Measurements from ENCODE around the gene ZNF440. TPM values are rescaled to one million over a fixed set of nuclear protein-coding genes. Genes with fewer than 3 reads are reported as not detected.
A peak's percentile ranks its signal among the peaks of the same experiment; 100 is the strongest.

Gene ZNF440
- polyA plus RNA-seq, 1 of the 3 experiments (the other 2 are of a cell fraction): 2.0 TPM

GRCh38 chr19:11881151-11881800, 67.2 kb downstream of the ZNF440 start:
- Histone ChIP-seq H3K27me3 (ENCODE audit: insufficient read depth) (no peaks in the 10 kb centered on the region), H3K79me2 (ENCODE audit: insufficient read depth) (no peaks in the 10 kb centered on the region), H3K4me2 (no peak overlapping the region), H3K4me3 (ENCODE audit: low read depth in 2 of 2, low read length in 1 of 2) (no peak overlapping the region), H2AFZ (ENCODE audit: low read depth) (no peak overlapping the region), H3F3A (replicated peaks; ENCODE audit: insufficient read depth) (no peaks in the 10 kb centered on the region), H3K9me2 (no peaks in the 10 kb centered on the region), H4K20me1 (ENCODE audit: insufficient read depth) (no peaks in the 10 kb centered on the region), H3K4me1 (ENCODE audit: control insufficient read depth in 1 of 2, insufficient read depth in 2 of 2, low read depth in 1 of 2, low read length in 1 of 2) (no peaks in the 10 kb centered on the region), H3K36me3 (replicated peaks in 1 of 2; ENCODE audit: control insufficient read depth in 1 of 2, insufficient read depth in 2 of 2, low read length in 1 of 2) (no peaks in the 10 kb centered on the region), H3K9ac (no peak overlapping the region), H3K27ac (ENCODE audit: low read depth in 2 of 2, low read length in 1 of 2) (no peak overlapping the region), H3K9me3 (no peaks in the 10 kb centered on the region)
- WGBS (ENCODE audit: low lambda C conversion rate): 42% methylated on average over 9 of the region's 10 CpGs
- ChIA-PET CTCF (interaction anchor here (1.1 to 3.3 kb wide), 13 partner anchors 39 to 452 kb away, joined by 3 to 19 read pairs (median 3); partner anchors contain the start of genes ZNF20, ZNF563, ZNF700 and ZNF878), POLR2A (no interaction called here)
- peak; percentile 70 for DNase-seq
- TF ChIP-seq RAD21 (IDR thresholded peaks at IDR 0.05; ENCODE audit: low read length): peak; percentile 83
- TF ChIP-seq, protein P1, sequence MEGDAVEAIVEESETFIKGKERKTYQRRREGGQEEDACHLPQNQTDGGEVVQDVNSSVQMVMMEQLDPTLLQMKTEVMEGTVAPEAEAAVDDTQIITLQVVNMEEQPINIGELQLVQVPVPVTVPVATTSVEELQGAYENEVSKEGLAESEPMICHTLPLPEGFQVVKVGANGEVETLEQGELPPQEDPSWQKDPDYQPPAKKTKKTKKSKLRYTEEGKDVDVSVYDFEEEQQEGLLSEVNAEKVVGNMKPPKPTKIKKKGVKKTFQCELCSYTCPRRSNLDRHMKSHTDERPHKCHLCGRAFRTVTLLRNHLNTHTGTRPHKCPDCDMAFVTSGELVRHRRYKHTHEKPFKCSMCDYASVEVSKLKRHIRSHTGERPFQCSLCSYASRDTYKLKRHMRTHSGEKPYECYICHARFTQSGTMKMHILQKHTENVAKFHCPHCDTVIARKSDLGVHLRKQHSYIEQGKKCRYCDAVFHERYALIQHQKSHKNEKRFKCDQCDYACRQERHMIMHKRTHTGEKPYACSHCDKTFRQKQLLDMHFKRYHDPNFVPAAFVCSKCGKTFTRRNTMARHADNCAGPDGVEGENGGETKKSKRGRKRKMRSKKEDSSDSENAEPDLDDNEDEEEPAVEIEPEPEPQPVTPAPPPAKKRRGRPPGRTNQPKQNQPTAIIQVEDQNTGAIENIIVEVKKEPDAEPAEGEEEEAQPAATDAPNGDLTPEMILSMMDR (IDR thresholded peaks at IDR 0.05): peak; percentile 59
- TF ChIP-seq MEF2A (IDR thresholded peaks at IDR 0.05; ENCODE audit: borderline replicate concordance, low read depth): no peak
- TF ChIP-seq, protein P2, sequence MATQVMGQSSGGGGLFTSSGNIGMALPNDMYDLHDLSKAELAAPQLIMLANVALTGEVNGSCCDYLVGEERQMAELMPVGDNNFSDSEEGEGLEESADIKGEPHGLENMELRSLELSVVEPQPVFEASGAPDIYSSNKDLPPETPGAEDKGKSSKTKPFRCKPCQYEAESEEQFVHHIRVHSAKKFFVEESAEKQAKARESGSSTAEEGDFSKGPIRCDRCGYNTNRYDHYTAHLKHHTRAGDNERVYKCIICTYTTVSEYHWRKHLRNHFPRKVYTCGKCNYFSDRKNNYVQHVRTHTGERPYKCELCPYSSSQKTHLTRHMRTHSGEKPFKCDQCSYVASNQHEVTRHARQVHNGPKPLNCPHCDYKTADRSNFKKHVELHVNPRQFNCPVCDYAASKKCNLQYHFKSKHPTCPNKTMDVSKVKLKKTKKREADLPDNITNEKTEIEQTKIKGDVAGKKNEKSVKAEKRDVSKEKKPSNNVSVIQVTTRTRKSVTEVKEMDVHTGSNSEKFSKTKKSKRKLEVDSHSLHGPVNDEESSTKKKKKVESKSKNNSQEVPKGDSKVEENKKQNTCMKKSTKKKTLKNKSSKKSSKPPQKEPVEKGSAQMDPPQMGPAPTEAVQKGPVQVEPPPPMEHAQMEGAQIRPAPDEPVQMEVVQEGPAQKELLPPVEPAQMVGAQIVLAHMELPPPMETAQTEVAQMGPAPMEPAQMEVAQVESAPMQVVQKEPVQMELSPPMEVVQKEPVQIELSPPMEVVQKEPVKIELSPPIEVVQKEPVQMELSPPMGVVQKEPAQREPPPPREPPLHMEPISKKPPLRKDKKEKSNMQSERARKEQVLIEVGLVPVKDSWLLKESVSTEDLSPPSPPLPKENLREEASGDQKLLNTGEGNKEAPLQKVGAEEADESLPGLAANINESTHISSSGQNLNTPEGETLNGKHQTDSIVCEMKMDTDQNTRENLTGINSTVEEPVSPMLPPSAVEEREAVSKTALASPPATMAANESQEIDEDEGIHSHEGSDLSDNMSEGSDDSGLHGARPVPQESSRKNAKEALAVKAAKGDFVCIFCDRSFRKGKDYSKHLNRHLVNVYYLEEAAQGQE (IDR thresholded peaks at IDR 0.05; ENCODE audit: low read depth, low read length): no peak
- TF ChIP-seq ELF1 (IDR thresholded peaks at IDR 0.05): no peak
- peak; percentile 55 for TF ChIP-seq SMC3 (IDR thresholded peaks at IDR 0.05; ENCODE audit: low read depth, low read length)
- TF ChIP-seq TCF12 (IDR thresholded peaks at IDR 0.05): no peak

DNA sequence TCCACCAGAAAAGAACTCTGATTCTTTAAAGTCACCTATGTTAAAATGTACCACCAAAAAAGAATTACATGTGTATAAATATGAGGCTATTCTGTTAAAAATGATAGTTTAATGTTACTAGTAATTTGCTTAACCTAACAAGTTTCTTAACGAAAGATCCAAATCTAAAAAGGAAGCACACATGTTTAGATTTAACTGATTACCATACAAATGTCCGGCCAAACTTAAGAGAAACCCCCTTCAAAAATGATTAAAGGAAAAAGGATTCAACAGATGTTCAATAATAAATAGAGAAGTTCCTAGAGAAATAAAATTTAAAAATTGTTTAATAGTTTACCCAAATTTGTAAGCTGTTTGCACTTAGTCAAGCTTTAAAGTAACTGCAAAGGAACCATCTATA, 68.5 kb downstream of the ZNF440 start:
- H4K20me1 ChIP-seq (ENCODE audit: insufficient read depth): no peaks in the 10 kb centered on the region
- H2AFZ ChIP-seq (ENCODE audit: low read depth): no peak overlapping the region
- H3K9me2 ChIP-seq: no peaks in the 10 kb centered on the region
- H3K36me3 ChIP-seq (replicated peaks in 1 of 2; ENCODE audit: control insufficient read depth in 1 of 2, insufficient read depth in 2 of 2, low read length in 1 of 2): no peaks in the 10 kb centered on the region
- DNase-seq: no peak
- no peak overlapping the region for H3K4me2 ChIP-seq
- H3F3A ChIP-seq (replicated peaks; ENCODE audit: insufficient read depth): no peaks in the 10 kb centered on the region
- TF ChIP-seq POLR2AphosphoS5 (IDR thresholded peaks at IDR 0.05; ENCODE audit: low read depth, low read length) (no peak), SMC3 (IDR thresholded peaks at IDR 0.05; ENCODE audit: low read depth, low read length) (no peak), CHD2 (IDR thresholded peaks at IDR 0.05; ENCODE audit: low read length, partially characterized antibody) (no peak), TAF1 (IDR thresholded peaks at IDR 0.05; ENCODE audit: borderline replicate concordance, low read depth, low read length) (no peak), JUND (IDR thresholded peaks at IDR 0.05) (no peak), NRF1 (IDR thresholded peaks at IDR 0.05; ENCODE audit: low read depth, low read length) (no peak), MXI1 (IDR thresholded peaks at IDR 0.05; ENCODE audit: low read depth, low read length) (no peak), MAX (IDR thresholded peaks at IDR 0.05; ENCODE audit: low read depth) (no peak), RCOR1 (IDR thresholded peaks at IDR 0.05; ENCODE audit: low read length) (no peak), PBX3 (IDR thresholded peaks at IDR 0.05) (no peak)
- H3K4me1 ChIP-seq (ENCODE audit: control insufficient read depth in 1 of 2, insufficient read depth in 2 of 2, low read depth in 1 of 2, low read length in 1 of 2): peaks cover 0 to 3% of the 10 kb centered on the region in 2 experiments; a peak in 1 of 4 replicates
- no peak overlapping the region for H3K4me3 ChIP-seq (ENCODE audit: low read depth in 2 of 2, low read length in 1 of 2)
- 40% methylated on average over 2 of the region's 2 CpGs for WGBS (ENCODE audit: low lambda C conversion rate)
- no peaks in the 10 kb centered on the region for H3K27me3 ChIP-seq (ENCODE audit: insufficient read depth)
- H3K79me2 ChIP-seq (ENCODE audit: insufficient read depth): no peaks in the 10 kb centered on the region
- H3K27ac ChIP-seq (ENCODE audit: low read depth in 2 of 2, low read length in 1 of 2): no peak overlapping the region
- CTCF ChIA-PET: interaction anchor here (0.7 to 3.3 kb wide), 7 partner anchors 9 to 177 kb away, joined by 3 to 19 read pairs (median 3); partner anchors contain the start of genes ZNF700 and ZNF763
- POLR2A ChIA-PET: no interaction called here
- H3K9me3 ChIP-seq: no peaks in the 10 kb centered on the region
- H3K9ac ChIP-seq: no peak overlapping the region

Measured in SK-N-SH (cell line).